GM11168 (cell line): ENCODE measurements around the gene RYR2.

ENCODE experiments used
- in situ Hi-C: fragments of 300-500 bp; cut with MboI; formaldehyde crosslinking; loops from one replicate; pipeline ENCODE4 v1.12.0; 2022; ENCODE audit warnings: low sequenced_read_pairs; ENCODE audit not compliant: unreplicated experiment

Gene RYR2

GRCh38 chr1:237748171-237748960 lies 706.4 kb downstream of the RYR2 start:
- in situ Hi-C loops = no loop called here

- in situ Hi-C loops = no loop called here
Measured at GRCh38 chr1:237749122-237749521, 707.1 kb downstream of the RYR2 start.

DNA sequence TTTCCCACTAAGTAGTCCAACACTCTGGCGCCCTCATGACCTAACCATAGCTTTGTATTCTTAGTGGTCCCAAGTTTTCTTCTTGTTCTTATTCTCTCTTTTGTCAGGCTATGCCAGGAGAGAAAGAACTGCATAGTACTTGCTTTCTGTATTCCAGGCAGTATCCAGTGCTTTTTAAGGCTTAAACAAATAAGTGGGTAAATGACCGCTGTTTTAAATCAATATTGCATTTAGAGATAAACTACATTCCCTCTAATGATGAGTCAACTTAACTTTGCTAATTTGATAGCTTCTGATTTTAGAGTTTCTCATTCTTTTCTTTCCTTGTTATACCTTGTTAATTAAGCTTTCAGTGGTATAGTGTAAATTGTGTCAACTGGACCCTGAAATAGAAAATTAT lies 709.1 kb downstream of the RYR2 start:
- in situ Hi-C loops = no loop called here

- in situ Hi-C loops = no loop called here
Measured at GRCh38 chr1:237754627-237755026, 712.6 kb downstream of the RYR2 start.

DNA sequence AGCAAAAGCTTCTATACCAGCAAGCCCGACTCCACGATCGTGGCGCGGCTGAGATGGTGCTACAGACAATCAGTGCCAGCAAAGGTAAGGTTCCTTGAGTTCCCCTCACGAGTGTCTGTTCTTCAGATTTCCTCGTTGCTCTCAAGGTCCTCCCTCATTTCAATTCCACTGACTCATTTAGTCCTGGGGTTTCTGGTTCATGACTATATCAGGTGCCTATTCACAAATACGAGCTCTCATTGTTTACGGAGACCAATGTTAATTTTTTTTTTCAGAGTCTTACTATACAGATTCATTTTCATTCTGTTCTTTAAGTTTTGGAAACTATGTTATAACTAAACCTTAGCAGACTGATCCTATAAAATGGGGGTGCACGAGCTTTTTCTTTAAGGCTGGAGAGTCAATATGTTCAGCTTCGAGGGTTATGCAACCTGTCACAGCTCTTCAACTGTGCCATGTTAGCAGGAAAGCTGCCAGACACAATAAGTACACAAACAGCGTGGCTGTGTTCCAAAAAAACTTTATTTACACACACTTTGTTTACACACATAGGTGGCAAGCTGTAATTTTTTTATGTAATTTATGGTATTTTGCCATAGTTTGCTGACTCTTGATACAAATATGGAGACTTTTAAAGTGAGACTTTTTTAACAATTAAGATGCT lies 714.5 kb downstream of the RYR2 start:
- in situ Hi-C loops = no loop called here

DNA sequence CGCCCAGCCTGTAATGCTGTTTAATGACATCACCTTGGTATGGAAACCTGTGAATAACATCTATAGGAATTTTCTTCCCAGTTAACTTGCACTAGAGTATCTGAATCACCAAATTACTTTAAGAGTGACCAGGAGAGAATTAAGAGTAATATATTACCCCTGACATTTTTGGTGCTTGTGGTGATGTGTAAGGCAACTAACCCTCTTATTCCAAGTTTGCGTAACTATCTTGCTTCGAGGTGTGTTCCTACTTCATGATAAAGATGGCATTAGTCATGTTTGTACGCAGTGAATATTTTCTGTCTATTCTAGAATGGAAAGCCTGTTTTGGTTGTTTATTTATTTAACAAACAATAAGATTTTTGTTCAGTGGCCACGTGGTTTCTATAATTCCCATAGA lies 717.4 kb downstream of the RYR2 start:
- in situ Hi-C loops = no loop called here

GRCh38 chr1:237760951-237761350 lies 719.0 kb downstream of the RYR2 start:
- in situ Hi-C loops = no loop called here

DNA sequence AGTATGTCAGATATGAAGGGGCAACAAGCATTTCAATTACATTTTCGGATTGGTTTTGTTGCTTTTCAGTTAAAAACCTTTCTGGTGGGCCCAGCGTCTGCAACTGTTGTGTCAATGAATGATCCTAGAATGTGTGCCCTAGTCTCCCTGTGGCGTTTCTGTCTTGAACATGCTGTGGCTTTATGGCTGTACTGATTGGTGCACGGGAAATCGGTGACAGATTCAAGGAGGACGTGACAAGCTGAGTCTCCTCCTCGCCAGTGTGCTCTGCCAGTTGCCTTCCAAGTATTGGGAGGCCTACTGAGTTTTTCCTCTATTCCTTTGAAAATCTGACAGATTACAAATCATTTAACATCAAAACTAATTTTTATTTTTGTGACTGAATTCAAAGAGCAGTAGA lies 721.2 kb downstream of the RYR2 start:
- in situ Hi-C loops = no loop called here

DNA sequence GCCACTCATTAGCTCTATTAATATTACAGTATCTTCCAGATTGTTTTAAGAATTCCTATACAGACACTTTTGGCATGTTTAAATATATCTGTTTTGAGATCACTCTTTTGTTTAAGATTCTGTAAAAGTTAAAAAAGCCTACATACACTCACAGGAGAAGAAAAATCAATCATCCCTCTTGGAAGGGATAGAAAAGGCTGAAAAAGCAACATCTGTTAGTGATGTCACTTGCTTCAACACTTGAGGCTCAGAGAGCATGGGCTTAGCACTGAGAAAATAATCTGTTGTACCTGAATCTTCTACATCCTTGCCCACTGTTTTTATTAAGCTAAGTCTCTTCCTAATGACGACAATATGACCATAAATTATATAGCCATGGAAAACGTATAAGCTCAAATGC lies 721.8 kb downstream of the RYR2 start:
- in situ Hi-C loops = no loop called here

GRCh38 chr1:237769916-237770315 lies 727.9 kb downstream of the RYR2 start:
- in situ Hi-C loops = no loop called here

DNA sequence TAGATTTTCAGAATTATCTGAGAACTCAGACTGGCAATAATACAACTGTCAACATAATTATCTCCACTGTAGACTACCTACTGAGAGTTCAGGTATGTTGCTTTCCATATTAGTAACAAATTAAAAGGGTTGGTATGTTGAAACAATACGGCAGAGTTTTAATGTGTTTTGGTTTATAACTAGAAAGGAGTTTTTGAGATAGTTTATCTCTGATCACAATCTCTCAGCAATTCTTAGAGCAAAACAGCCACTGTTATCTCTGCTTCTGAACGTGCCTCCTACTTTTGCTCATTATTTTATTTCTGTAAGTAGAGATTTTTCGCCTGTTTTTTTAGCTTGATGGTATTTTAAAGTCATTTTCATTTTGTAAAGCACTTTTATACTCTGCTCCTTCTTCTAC lies 730.0 kb downstream of the RYR2 start:
- in situ Hi-C loops = no loop called here

DNA sequence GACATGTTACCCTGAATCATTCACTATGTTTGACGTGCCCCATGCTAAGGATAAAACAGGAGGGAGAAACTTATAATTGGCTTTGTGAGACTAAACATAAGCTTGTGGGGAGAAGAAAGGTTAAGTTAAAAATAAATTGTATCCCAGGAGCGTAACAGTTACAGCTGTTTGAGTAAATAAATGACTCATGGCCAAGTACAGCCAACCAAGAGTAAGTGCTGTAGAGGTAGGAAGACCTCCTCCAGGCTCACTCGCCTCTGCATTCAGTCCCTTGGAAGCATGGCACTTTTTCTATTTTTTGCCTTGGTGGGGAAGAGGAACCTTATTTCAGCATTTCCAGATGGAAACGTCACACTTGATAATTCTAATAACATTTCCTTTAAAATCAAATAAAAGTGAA lies 732.3 kb downstream of the RYR2 start:
- in situ Hi-C loops = no loop called here

GRCh38 chr1:237779356-237779755 lies 737.4 kb downstream of the RYR2 start:
- in situ Hi-C loops = no loop called here

- in situ Hi-C loops = no loop called here
Measured at GRCh38 chr1:237786066-237786719, 744.2 kb downstream of the RYR2 start.

GRCh38 chr1:237788069-237788468 lies 746.1 kb downstream of the RYR2 start:
- in situ Hi-C loops = no loop called here

DNA sequence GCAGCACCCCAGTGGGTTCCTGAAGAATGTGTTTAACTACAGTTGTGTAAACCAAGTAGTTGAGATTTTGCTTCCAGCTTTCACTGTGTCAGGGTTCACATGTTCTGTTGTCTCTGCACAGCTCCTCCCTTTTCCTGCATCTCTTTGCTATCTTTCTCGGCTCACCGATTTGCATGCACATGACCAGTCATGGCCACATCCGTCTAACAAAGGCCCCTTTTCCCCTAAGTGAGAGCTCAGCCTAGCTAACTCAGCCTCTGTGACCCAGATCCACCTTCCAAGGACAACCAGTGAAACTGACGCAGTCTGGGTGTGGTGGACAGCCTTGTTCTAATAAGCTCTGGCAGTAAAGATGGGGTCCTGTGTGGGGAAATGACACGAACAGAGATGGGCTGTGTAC lies 747.6 kb downstream of the RYR2 start:
- in situ Hi-C loops = no loop called here

DNA sequence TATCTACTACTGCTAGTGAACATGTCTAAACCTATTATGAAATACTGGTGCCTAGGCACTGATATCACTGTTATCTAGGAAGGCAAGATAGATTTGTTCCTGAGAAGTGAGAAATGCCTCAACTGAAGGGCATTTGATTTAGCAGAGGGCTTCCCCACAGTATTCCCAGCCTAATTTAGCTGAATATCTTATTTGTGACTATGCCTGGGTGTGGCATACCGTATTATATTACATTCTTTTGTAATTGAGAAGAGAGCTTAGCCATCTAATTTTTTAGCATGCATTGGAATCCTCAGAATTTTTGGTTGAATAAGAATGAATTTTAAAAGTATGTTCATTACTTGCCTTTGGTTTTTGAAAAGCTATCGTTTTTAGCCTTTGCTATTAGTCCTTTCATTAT lies 749.6 kb downstream of the RYR2 start:
- in situ Hi-C loops = no loop called here

GRCh38 chr1:237792149-237792548 lies 750.2 kb downstream of the RYR2 start:
- in situ Hi-C loops = no loop called here

DNA sequence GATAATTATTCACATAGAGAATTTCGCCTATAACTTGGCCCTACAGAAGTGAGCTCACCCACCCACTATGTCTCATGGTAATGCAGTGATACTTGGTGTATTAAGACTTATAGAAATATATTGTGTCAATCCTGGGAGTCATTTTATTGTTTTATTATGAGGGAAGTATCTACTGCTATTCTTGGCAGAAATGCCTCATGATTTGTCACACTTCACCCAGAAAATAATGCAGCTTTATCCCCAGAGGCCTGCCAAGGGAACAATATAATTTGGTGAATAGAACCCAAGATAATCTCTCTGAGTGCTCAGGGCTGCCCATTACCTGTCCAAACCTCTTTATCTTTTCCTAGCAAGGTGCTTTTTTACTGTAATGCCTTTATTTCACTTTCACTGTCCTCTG lies 750.7 kb downstream of the RYR2 start:
- in situ Hi-C loops = no loop called here

- in situ Hi-C loops = no loop called here
Measured at GRCh38 chr1:237794071-237794470, 752.1 kb downstream of the RYR2 start.

GRCh38 chr1:237795558-237795957 lies 753.6 kb downstream of the RYR2 start:
- in situ Hi-C loops = no loop called here
